SU-DHL-6 (cell line): Measurements from ENCODE around the gene FHOD3.

Experiments
- H2AFZ ChIP-seq: fragments of 200-600 bp; sonication (generic); 2 replicates; pipeline ENCODE4 v1.6.1; 2014; ENCODE audit warnings: low read depth, mild to moderate bottlenecking, moderate library complexity, mixed read lengths, antibody characterized with exemption, low read length; ENCODE audit not compliant: severe bottlenecking
- H3F3A ChIP-seq: fragments of 200-600 bp; shearing (Covaris generic); 2 replicates; pipeline ENCODE4 v1.6.0; 2016; ENCODE audit warnings: antibody characterized with exemption, mild to moderate bottlenecking; ENCODE audit not compliant: insufficient read depth
- H3K27ac ChIP-seq: fragments of 200-600 bp; sonication (generic); 2 replicates; pipeline ENCODE4 v1.5.1; 2016; ENCODE audit warnings: low read depth, mild to moderate bottlenecking, low read length, moderate library complexity, mixed read lengths
- H3K27me3 ChIP-seq: fragments of 200-600 bp; sonication (generic), shearing (Covaris generic); 2 replicates; pipeline ENCODE4 v1.6.0; 2014; ENCODE audit warnings: mild to moderate bottlenecking, low read length
- H3K36me3 ChIP-seq: fragments of 200-600 bp; sonication (generic); 2 replicates; pipeline ENCODE4 v1.6.1; 2014; ENCODE audit warnings: mild to moderate bottlenecking, low read length, mixed read lengths
- H3K4me2 ChIP-seq: fragments of 300-600, 200-600 bp; shearing (Covaris generic), sonication (generic); 2 replicates; pipeline ENCODE4 v1.6.0; 2014; ENCODE audit warnings: low read length, low read depth, mild to moderate bottlenecking; ENCODE audit not compliant: poor library complexity, severe bottlenecking
- H3K4me3 ChIP-seq: fragments of 200-600 bp; sonication (generic); 2 replicates; pipeline ENCODE4 v1.5.1; 2014; ENCODE audit warnings: antibody characterized with exemption, low read length, mild to moderate bottlenecking, mixed read lengths; ENCODE audit not compliant: insufficient read depth, poor library complexity, severe bottlenecking
- H3K79me2 ChIP-seq: fragments of 200-600 bp; sonication (generic); 2 replicates; pipeline ENCODE4 v1.6.1; 2014; ENCODE audit warnings: mild to moderate bottlenecking, low read length, moderate library complexity; ENCODE audit not compliant: insufficient read depth
- H3K9ac ChIP-seq: fragments of 200-600 bp; sonication (generic); 2 replicates; pipeline ENCODE4 v1.7.0; 2014; ENCODE audit warnings: mild to moderate bottlenecking, low read length
- H3K9me2 ChIP-seq: fragments of 200-600 bp; sonication (generic); replicated peaks from 2 replicates; pipeline ENCODE4 v1.6.1; 2014; ENCODE audit warnings: low read length; ENCODE audit not compliant: insufficient read depth
- H3K9me3 ChIP-seq: fragments of 200-600 bp; sonication (generic); 2 replicates; pipeline ENCODE4 v1.6.1; 2014; ENCODE audit warnings: low read length, mixed read lengths; ENCODE audit not compliant: insufficient read depth
- H4K20me1 ChIP-seq: fragments of 200-600 bp; sonication (generic); 2 replicates; pipeline ENCODE4 v1.6.1; 2014; ENCODE audit warnings: low read depth, mild to moderate bottlenecking, antibody characterized with exemption, low read length, moderate library complexity, mixed read lengths
- CTCF ChIP-seq: fragments of 200-600 bp; sonication (generic); IDR thresholded peaks from one replicate; pipeline ENCODE4 v1.5.1; 2017; ENCODE audit warnings: antibody characterized with exemption, mild to moderate bottlenecking, low read length, moderate library complexity; ENCODE audit not compliant: insufficient read depth, poor library complexity, severe bottlenecking
- EZH2phosphoT487 ChIP-seq: fragments of 200-600 bp; sonication (generic), shearing (Covaris generic); conservative IDR thresholded peaks from 2 replicates; pipeline ENCODE4 v1.6.1; 2018; ENCODE audit warnings: mild to moderate bottlenecking, antibody characterized with exemption, low read length, moderate library complexity, mixed read lengths

Gene FHOD3

GRCh38 chr18:36380173-36380827, 82.8 kb downstream of the FHOD3 start:
- Histone ChIP-seq H2AFZ (no peak overlapping the region), H3K9me3 (no peaks in the 10 kb centered on the region), H3K36me3 (no peaks in the 10 kb centered on the region), H3K9ac (no peak overlapping the region), H4K20me1 (no peaks in the 10 kb centered on the region), H3K9me2 (no peaks in the 10 kb centered on the region), H3K4me2 (no peak overlapping the region), H3K27ac (no peak overlapping the region), H3K79me2 (no peaks in the 10 kb centered on the region), H3K27me3 (0 out of 2 replicates have a peak, but pooled peaks cover 2% of the 10 kb centered on the region), H3K4me3 (no peak overlapping the region), H3F3A (no peaks in the 10 kb centered on the region)
- no peak for TF ChIP-seq CTCF
- TF ChIP-seq EZH2phosphoT487, result no peak

- TF ChIP-seq EZH2phosphoT487 (no peak), CTCF (no peak)
- no peaks in the 10 kb centered on the region for H3K36me3 ChIP-seq
Measured at GRCh38 chr18:36381075-36381474, 83.6 kb downstream of the FHOD3 start.

GRCh38 chr18:36382854-36383253, 85.3 kb downstream of the FHOD3 start:
- no peaks in the 10 kb centered on the region for H4K20me1 ChIP-seq
- H3K9ac ChIP-seq, result no peak overlapping the region
- no peak for TF ChIP-seq EZH2phosphoT487
- no peak for TF ChIP-seq CTCF
- no peak overlapping the region for H2AFZ ChIP-seq
- no peaks in the 10 kb centered on the region for H3K36me3 ChIP-seq
- no peaks in the 10 kb centered on the region for H3K9me2 ChIP-seq
- H3K27ac ChIP-seq, result no peak overlapping the region
- no peak overlapping the region for H3K4me2 ChIP-seq
- no peak overlapping the region for H3K4me3 ChIP-seq
- H3K27me3 ChIP-seq, result 0 out of 2 replicates have a peak, but pooled peaks cover 2% of the 10 kb centered on the region
- H3K9me3 ChIP-seq, result no peaks in the 10 kb centered on the region
- H3K79me2 ChIP-seq, result no peaks in the 10 kb centered on the region
- H3F3A ChIP-seq, result no peaks in the 10 kb centered on the region

More at GRCh38 chr18:36381075-36381474, 83.6 kb downstream of the FHOD3 start:
- H3K4me3 ChIP-seq, result no peak overlapping the region
- no peaks in the 10 kb centered on the region for H3K9me2 ChIP-seq
- no peaks in the 10 kb centered on the region for H3K9me3 ChIP-seq
- H2AFZ ChIP-seq, result no peak overlapping the region
- no peaks in the 10 kb centered on the region for H3K79me2 ChIP-seq
- H3K27me3 ChIP-seq, result 0 out of 2 replicates have a peak, but pooled peaks cover 2% of the 10 kb centered on the region
- H3F3A ChIP-seq, result no peaks in the 10 kb centered on the region
- no peaks in the 10 kb centered on the region for H4K20me1 ChIP-seq
- no peak overlapping the region for H3K9ac ChIP-seq
- H3K4me2 ChIP-seq, result no peak overlapping the region
- H3K27ac ChIP-seq, result no peak overlapping the region
